DMS 273 (cell line): ENCODE measurements around the gene SCGB1C2.
"Not testable (repeated sequence)": the region's sequence is repeated elsewhere in the genome, so short reads cannot be mapped to it uniquely, and the experiment has no call there.

Source experiments
- DNase-seq: peaks from one replicate; lab custom pipeline; 2025; ENCODE audit not compliant: unreplicated experiment; lab: John Stamatoyannopoulos, UW

Gene SCGB1C2

DNA sequence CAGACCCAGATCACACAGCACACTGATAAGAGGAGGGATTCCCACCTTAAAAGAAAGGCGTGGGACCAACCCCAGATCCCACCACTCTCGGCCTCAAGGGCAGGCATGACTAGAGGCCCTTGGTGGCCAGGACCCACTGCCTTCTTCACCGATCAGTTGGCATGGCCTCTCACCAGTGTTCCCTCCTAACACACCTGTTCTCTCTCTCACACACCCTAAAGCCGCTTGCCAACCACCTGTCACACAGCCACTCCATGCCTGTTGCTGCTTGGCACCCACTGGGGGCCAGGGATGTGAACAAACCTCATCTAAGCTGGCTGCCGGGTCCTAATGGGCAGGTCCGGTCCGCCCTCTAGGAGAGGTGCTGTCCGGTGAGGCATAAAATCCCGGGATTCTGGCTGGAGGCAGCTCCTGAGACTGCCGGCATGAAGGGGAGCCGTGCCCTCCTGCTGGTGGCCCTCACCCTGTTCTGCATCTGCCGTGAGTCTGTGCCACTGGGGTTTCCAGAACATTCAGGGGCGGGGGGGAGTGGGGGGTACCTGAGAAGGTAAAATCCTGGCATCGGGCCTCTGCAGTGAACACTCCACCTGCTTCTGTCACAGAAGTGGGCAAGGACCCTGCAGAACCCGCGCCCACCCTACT is at the start of gene SCGB1C2:
Gene SCGB1C2, plus strand, starts transcription at position 404 of the 642 bp plus-strand sequence. Its CDS starts 22 bp downstream, at position 426.
- not testable (repeated sequence) for DNase-seq

DNA sequence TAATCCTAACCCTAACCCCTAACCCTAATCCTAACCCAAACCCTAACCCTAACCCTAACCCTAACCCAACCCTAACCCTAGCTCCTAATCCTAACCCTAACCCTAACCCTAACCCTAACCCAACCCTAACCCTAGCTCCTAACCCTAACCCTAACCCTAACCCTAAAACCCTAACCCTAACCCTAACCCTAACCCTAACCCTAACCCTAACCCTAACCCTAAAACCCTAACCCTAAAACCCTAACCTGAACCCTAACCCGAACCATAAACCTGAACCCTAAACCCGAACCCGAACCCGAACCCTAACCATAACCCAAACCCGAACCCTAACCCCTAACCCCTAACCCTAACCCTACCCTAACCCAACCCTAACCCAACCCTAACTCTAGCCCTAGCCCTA is 24.3 kb upstream of the SCGB1C2 start:
- not testable (repeated sequence) for DNase-seq

DNA sequence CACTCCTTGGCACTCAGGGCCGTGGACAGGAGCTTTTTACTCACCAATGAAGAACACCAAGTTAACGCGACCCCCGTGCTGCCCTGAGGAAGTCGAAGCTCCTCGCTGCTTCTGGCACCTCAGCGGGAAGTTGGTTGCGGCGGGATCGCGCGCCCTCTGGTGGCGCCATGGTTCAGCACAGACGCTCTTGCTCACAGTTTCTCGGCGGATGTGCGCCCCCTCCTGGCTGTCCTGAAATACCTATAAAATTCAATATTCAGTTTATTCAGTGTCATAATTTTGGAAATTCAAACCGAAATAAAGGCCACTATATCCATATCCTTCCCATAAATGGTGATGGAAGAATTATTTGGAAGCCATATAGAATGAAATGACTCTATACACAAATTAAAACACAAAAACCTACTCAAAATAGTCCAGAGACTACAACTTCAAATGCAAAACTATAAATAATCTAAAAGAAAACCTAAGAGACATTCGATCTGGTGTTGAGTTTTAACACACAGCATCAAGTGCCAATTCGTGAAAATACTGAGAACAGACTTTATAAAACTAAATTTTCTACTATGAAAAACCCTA is 18.9 kb upstream of the SCGB1C2 start:
- not testable (repeated sequence) for DNase-seq

DNA sequence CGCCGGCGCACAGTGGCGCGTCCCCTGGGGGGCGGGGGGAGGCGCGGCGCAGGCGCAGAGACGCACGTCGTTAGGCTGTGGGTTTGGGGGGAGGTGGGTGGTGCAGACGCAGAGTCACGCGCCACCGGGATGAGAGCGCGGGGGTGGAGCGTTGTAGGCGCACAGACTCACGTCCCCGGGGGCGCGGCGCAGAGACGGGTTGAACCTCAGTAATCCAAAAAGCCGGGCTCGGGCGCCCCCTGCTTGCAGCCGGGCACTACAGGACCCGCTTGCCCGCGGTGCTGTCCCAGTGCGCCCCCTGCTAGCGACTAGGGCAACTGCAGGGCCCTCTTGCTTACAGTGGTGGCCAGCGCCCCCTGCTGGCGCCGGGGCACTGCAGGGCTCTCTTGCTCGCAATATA is 3.4 kb upstream of the SCGB1C2 start:
- not testable (repeated sequence) for DNase-seq

DNA sequence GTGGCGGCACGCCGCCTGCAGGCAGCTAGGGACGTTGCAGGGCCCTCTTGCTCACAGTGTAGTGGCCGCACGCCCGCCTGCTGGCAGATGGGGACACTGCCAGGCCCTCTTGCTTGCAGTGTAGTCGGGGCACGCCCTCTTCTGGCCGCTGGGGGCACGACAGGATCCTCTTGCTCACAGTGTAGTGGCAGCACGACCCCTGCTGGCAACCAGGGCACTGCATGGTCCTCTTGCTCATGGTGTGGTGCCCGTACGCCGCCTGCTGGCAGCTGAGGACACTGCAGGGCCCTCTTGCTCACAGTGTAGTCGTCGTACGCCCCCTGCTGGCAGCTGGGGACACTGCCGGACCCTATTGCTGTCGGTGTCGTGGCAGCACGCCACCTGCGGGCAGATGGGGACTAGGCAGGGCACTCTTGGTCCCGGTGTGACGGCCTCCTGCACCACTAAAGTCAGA is 3.0 kb upstream of the SCGB1C2 start:
- not testable (repeated sequence) for DNase-seq

DNA sequence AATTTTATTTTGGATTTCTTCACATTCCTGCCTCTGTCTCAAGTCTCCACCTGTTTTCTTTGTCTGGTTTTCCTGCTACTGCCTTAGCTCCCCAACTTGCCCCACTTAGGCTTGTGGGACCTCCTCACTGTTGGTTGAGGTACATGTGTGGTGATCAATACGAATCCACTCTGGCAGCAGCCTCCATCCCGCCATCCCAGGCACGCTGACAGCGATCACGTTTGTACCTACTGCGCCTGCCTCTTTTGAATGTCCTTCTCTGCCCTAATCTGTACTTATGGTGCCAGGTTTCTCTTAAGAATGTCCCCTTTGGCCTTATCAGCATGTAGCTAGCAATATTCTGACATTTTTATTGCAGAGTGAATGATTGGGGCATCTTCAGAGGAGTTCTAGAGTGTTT is 2.3 kb upstream of the SCGB1C2 start:
- DNase-seq: not testable (repeated sequence)

DNA sequence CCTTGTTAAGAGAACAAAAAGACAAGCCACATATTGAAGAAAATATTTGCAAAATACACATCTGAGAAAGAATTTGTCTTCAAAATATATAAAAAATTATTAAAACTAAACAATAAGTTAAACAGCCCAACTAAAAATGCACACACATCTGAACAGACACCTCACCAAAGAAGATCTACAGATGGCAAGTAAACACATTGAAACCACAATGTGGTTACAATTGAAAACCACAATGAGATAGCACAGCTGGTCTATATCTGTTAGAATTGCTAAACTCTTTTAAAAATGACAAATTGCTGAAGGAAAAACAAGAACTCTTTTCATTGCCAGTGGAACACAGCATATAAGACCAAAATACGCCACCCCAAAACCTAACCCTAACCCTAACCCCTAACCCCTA is 1.5 kb upstream of the SCGB1C2 start:
- not testable (repeated sequence) for DNase-seq

DNA sequence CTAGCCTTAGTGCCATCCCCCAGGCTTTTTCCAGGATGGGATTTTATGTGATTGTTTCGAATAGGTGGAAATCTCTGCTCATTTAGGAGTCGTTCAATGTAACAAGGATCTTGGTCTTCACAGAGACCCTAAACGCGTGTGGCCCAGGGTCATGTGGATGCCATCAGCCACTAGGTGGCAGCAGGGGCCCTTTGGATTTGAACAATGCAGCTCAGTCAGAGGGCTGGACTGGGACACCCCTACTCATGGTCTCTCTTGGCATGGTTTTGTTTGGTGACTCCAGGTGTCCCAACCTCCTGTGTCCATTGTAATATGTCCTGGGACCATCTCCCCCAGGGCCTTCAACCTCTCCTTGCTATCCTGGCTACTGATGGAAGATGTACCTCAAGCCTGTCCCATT is 838 bp upstream of the SCGB1C2 start:
- DNase-seq: not testable (repeated sequence)

DNA sequence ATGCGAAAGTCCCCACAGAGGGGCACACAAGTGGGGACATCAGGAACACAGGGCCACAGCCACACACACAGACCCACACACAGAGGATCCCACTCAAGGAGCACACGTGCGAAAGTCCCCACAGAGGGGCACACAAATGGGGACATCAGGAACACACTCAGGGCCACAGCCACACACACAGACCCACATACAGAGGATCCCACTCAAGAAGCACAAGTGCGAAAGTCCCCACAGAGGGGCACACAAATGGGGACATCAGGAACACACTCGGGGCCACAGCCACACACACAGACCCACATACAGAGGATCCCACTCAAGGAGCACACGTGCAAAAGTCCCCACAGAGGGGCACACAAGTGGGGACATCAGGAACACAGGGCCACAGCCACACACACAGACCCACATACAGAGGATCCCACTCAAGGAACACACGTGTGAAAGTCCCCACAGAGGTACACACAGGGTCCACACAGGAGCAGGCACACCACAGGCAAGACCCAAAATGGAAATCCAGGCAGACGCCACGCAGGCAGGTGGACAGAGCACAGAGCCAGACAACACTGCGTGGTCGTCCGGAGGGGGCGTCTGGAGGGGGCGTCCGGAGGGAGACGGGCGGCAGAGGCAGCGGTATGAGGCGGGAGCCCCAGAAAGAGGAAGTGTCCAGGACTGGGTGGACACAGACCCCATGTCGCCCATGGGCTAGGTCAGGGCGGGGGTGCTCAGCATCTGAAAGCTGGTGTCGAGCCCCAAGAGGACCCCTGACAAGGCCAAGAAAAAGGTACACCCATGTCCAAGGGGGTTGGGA is 2.2 kb downstream of the SCGB1C2 start:
- not testable (repeated sequence) for DNase-seq

DNA sequence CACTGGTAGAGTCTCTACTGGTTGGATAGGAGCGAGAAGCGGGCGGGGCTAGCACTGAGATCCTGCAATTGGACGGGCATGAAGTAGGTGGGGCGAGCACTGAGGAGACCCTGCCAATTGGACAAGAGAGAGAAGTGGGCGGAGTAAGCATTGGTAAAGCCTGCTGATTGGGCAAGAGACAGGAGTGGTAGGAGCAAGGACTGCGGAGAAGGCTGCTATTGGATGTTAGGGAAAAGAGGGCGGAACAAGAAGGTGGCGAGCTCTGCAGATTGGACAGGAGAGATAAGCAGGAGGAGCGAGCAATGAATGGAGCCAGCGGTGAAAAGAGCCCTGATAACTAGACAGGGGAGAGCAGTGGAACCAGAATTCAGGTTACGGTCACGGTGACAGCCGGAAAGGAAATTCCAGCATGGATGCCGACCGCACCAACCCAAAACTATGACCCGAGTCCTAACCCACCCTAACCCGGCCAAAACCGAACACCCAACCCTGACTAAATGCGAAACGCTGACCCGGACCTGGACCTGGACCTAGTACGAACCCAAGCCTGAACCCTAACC is 4.8 kb downstream of the SCGB1C2 start:
- DNase-seq: peak; percentile 28

DNA sequence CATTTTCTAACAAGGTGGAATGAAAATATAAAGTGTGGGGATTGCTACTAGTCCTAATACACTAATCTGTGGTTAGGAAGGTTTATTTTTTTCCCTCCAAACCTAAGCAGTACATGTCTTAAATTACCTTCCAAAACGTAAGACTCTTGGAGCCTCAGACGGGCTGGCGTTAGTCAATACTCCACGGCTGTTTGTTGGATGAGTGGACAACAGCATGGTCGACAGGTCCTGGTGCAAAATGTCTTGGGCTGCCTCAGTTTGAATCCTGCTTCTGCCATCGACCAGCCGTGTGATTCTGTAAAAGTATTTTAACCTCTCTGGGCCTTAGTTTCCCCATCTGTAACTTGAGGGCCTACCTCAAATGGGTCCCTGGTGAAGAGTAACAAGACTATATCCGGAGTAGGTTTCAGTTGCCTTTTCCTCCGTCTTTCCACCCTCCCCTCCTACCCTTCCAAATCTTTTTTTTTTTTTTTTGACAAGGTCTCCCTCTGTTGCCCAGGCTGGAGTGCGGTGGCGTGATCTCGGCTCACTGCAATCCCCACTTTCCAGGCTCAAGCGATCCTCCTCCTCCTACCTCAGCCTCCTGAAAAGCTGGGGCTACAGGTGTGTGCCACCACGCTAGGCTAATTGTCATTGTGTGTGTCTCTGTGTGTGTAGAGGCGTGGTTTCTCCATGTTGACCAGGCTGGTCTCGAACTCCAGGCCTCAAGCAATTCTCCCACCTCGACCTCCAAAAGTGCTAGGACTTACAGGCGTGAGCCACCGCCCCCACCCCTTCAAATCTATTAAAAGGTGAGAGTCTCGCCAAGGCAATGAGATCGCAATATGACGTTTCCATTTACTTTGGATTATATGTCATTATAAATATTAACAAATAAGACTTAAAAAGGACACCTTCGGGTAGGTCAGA is 5.8 kb downstream of the SCGB1C2 start:
- no peak for DNase-seq

DNA sequence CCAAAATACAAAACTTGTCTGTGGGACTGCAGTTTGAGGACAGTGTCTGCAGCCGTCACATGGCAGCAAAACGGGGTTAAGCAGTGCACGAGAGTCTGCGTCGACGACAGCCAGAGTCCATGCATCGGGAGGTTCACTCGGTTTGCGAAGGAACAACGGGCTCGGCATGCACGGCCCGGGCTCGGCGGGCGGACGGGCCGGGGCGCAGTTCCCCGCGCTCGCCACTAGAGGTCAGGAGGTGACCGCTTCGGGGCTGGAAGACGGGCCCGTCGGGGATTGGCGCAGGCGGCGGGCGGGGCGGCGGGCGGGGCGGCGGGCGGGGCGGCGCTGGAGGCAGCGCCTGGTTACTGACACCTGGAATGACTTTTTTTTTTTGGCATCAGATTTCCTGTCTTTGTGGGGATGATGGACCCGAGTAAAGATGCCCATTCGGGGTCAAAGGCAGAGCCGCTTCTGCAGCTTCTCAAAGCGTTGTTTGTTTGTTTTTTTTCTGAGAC is 6.5 kb downstream of the SCGB1C2 start:
- peak; percentile 85 for DNase-seq

DNA sequence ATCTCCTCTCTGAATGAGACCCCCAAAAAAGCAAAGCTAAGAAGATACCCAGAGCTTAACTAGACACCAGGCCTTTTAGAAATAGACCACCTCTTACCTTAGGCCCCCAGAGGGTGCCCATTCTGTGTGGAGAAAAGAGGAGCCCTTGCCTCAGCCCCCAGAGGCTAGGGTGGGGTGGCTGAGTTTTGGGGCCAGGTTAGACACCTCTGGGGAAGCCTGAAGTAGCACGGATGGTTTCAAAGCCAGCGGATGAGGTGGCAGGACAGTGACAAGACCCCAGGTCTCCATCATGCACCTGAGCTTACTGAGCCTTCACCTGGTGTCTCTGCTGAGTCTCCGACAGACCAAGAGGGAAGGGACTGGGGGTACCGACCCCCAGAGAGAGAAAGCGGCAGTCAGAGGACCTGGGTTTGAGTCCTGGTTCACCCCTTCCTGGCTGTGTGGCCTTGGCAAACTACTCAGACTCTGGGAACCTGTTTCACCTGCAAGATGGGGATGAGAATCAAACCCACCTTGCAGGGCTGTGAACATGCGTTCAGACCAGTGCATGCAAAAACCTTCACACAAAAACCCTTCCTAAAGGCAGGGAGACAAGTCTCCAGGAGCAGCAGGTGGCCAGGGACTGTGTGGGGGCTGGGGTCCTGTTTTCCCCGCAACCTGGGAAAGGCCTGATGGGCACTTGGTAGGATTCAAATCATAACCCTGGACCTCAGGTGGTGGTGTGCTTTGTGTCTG is 7.7 kb downstream of the SCGB1C2 start:
- DNase-seq: no peak

DNA sequence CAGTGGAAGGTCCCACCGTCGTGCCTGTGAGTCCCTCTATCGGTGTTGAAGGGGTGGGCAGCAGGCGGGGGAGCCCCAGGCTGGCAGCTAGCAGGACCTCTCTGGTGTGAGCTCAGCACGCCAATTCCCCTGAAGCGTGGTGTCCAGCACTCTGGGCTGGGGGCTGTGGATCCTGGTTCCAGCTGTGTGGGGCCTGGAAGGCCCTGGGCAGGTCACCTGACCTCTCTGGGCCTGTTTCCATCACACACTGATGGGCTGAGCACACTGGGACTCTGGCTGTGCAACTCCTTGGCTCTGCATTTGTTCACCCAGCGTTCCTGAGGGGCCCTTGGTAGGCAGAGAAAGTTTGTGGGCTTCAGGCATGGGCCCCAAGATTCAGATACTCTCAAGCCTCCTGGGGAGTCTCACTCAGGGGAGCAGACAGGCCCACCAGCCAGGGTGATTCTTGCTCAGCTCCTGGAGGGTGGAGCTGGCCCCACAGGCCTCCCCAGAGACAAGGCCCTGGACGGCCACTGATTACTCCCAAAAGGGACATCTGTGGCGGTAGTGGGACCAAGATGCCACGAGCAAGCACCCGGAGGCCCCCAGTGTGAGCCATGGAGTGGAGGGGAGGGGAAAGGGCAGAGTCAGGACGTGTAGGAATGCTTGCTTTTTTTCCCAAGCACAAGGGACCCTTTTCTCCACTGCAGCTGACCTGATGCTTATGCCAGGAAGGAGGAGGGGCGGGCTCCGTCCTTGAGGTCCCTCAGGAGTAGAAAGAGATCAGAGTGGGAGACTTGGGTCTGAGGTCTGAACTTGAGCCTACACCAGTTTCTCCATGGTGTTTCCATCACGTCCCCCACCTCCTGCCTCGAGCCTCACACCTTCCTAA is 8.5 kb downstream of the SCGB1C2 start:
- DNase-seq: no peak

DNA sequence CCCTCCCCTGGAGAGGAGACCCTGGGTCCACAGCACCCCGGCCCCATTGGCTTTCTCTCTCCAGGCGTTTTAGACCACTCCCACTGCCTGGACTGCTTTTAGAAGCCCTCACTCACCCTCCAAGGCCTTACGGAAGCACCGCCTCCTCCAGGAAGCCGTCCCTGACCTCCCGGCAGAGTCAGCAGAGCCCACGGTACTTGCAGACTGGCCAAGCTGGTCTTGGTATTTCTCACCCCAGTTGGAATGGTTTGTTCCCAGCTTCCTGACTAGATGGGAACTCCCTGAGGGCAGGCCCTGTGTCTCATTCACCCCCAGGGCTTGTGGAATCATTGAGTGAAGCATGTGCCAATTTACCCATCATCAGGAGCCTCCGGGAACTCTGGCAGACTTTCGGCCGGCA is 9.2 kb downstream of the SCGB1C2 start:
- DNase-seq: no peak

DNA sequence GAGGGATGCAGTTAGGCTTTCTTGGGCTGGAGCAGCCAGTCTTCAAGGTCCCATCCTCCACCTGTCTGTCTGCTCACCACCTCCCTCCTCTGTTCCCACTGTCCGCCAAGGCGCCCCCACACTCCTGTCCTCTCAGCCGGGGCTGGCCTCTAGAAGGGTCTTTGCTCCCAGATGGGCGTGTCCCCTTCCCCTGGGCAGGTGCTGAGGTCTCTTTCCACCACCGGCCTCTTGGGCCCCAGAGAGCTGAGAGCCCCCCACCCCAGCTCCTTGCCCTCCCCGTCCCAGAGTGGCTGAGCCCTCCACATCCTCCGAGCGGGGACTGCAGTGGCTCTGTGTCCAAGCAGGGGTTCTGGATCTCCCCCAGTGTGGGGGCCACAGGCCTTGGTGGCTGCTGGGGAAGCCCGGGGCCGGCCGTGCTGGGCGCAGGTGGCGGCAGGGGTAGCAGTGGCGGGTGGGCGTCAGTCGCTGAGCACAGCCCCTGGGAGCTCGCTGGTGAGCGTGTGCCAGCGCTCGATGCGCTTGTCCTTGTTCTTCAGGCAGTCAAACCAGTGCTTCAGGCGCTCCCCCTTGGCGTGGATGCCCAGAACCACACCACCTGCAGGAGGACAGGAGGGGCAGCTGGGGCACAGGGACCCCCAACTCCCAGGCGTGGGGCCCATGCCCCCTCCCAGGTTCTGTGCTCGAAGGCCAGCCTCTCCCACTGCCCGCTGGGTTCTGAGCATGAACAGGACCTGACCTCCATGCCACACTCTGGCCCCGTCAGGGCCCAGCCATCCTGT is 9.8 kb downstream of the SCGB1C2 start:
- no peak for DNase-seq

DNA sequence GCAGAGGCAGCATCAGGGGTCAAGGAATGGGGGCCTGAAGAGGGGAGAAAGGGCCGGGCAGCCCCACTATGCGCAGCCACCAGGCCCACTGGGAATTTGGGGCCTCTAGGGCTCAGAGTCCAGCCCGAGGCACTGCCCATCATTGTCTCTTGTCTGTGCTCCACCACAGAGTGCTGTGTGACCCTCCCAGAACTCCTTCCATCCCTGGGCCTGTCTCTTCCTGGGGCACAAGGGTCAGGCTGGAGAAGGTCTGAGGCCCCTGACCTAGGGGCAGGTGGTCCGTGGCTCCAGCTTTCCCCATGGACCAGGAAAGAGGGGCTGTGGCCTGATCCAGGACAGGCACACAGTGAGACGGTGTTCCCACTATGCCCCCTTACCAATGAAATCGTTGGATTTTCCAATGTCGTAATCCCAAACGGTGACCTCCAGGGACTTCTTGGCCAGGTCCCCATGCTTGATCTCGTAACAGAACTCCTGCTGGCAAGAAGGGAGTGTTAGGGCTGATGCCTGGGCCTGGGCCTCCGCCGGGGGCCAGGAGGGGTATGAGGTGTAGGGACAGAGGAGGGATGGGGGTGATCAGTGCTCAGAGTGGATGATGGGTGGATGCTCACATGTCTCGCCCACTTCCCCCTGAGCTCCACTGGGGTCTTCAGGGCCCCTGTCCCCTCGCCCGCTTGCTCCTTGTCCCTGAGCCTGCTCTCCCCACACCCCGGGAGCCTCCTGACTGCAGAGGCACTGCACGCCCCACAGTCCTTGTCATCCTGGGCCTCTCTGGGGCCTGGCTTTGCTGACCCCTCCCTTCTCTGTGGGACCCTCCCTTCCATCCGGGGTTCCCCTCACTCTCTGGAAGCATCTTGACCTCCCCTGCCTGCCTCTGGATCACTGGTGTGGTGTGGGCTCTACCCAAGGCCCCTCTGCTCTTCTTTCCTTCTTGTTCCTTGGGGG is 10.7 kb downstream of the SCGB1C2 start:
- DNase-seq: no peak
